Measurements from ENCODE around the gene TANC2. TPM values are rescaled to one million over a fixed set of nuclear protein-coding genes. Genes with fewer than 3 reads are reported as not detected.
A peak's percentile ranks its signal among the peaks of the same experiment; 100 is the strongest.

Gene TANC2
- polyA plus RNA-seq, 2 of the 4 experiments (the other 2 are of a cell fraction): 16.3 to 33.7 TPM

DNA sequence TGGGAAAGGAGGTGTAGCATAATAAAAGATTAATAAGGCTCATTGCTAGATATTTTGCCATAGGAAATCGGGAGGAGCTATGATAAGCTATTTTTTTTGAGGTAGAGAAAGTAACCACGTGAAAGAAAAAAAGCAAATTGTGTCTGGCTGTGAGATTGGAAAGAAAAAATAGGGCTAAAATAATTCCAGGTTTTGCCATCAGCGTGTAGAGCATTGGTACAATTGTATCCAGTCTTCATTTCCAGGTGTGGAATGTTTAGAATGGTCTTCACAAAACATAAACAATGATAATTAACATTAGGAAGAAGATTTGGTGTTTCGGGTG lies 1.1 kb downstream of the TANC2 start:
- Histone ChIP-seq H3K4me3 (peak overlapping the region; percentile 98), H3K9me3 (0 out of 3 replicates have a peak, but pooled peaks cover 4% of the 10 kb centered on the region), H3K27ac (peak overlapping the region; percentile 98), H3K4me2 (peak overlapping the region; percentile 86), H3K4me1 (peaks cover 64% of the 10 kb centered on the region)
- WGBS (ENCODE audit: missing lambda C conversion rate): 12% methylated on average over 4 of the region's 4 CpGs
- no peak for FAIRE-seq
- ChIA-PET POLR2A (interaction anchor here (0.6 to 2.4 kb wide), 2 partner anchors 176 to 264 kb away, joined by 4 to 12 read pairs; no protein-coding TSS in a partner anchor), CTCF (interaction anchor here (0.6 to 2.6 kb wide), 10 partner anchors 9 to 295 kb away, joined by 3 to 12 read pairs (median 5); no protein-coding TSS in a partner anchor)
- TF ChIP-seq USF2 (IDR thresholded peaks at IDR 0.05) (no peak), FOSB (CRISPR knock-in tag; IDR thresholded peaks at IDR 0.05) (0 out of 2 replicates have a peak, but pooled peaks have one; percentile 21), E2F6 (IDR thresholded peaks at IDR 0.05; ENCODE audit: borderline replicate concordance, low read depth) (peak; percentile 6; the same call in 1 of the 2 replicates)
- ATAC-seq: no peak
- DNase-seq (ENCODE audit: low read depth in 1 of 2, low spot score in 1 of 2): no peak

DNA sequence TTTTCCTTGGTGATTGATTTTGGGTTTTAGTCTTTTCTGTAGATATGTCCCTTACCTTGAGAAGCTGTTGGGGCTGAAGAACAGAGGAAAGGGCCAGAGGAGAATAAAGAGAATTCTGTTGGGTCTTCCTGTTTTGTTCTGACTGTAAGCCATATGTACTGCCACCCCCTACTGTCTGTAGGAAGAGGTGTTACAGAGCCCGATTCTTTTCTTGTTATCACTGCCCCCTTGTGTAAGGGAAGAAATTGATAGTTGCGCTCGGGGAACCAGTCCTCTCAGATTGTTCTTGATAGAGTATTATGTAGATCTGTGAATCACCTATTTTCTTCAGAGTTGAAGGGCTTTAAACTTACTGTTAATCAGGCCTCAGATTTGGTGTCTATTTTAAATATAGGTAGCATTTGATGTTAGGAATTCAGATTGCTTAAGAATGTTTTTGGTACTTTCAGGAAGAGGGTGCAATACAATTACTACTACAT lies 2.4 kb downstream of the TANC2 start:
- ChIA-PET CTCF (interaction anchor here (0.6 to 2.6 kb wide), 39 partner anchors 10 to 286 kb away, joined by 3 to 39 read pairs (median 4); no protein-coding TSS in a partner anchor), POLR2A (interaction anchor here (1.0 kb wide), 3 partner anchors 164 to 189 kb away, joined by 3 to 4 read pairs (median 4); no protein-coding TSS in a partner anchor)
- ATAC-seq (peak; percentile 65 to 87), DNase-seq (ENCODE audit: low read depth in 1 of 2, low spot score in 1 of 2) (peak; percentile 93 to 98), FAIRE-seq (peak; percentile 100)
- H3K4me1 ChIP-seq: peaks cover 56% of the 10 kb centered on the region
- peak overlapping the region; percentile 86 for H3K4me2 ChIP-seq
- no peak for TF ChIP-seq SREBF2 (IDR thresholded peaks at IDR 0.05)
- TF ChIP-seq BCL3 (IDR thresholded peaks at IDR 0.05): no peak
- TF ChIP-seq JUN (IDR thresholded peaks at IDR 0.05): peak in 1 of 2 experiments; percentile 23; a peak in 1 of 5 replicates
- no peak for TF ChIP-seq CBX2 (IDR thresholded peaks at IDR 0.05; ENCODE audit: borderline replicate concordance, low read depth)
- peak; percentile 98 to 99 for TF ChIP-seq RAD21 (conservative IDR thresholded peaks at IDR 0.05 in 1 of 2, IDR thresholded peaks at IDR 0.05 in 1 of 2)
- TF ChIP-seq CTCF (IDR thresholded peaks at IDR 0.05): peak; percentile 100
- no peak for TF ChIP-seq FOSL2 (IDR thresholded peaks at IDR 0.05)
- peak; percentile 30; the same call in 1 of the 2 replicates for TF ChIP-seq FOSL2 (CRISPR knock-in tag; IDR thresholded peaks at IDR 0.05)
- peak; percentile 71; the same call in 1 of the 2 replicates for TF ChIP-seq MYC (IDR thresholded peaks at IDR 0.05; ENCODE audit: borderline replicate concordance, low read length)
- TF ChIP-seq MAFK (IDR thresholded peaks at IDR 0.05; ENCODE audit: partially characterized antibody): no peak
- TF ChIP-seq MAX (IDR thresholded peaks at IDR 0.05): peak; percentile 50; the same call in 1 of the 2 replicates
- no peak for TF ChIP-seq CBX8 (IDR thresholded peaks at IDR 0.05)
- peak; percentile 99 for TF ChIP-seq SMC3 (IDR thresholded peaks at IDR 0.05)
- 0% methylated on average over 3 of the region's 3 CpGs for WGBS (ENCODE audit: missing lambda C conversion rate)
- H3K9me3 ChIP-seq: 0 out of 3 replicates have a peak, but pooled peaks cover 4% of the 10 kb centered on the region
- peak overlapping the region; percentile 98 for H3K4me3 ChIP-seq
- peak overlapping the region; percentile 65 to 98 for H3K27ac ChIP-seq

GRCh38 chr17:62970610-62971009 lies 4.6 kb downstream of the TANC2 start:
- CTCF ChIA-PET: interaction anchor here (1.0 to 2.3 kb wide), 12 partner anchors 11 to 299 kb away, joined by 3 to 24 read pairs (median 4); no protein-coding TSS in a partner anchor
- H3K4me2 ChIP-seq: peak overlapping the region; percentile 25
- H3K27ac ChIP-seq: no peak overlapping the region
- no peak overlapping the region for H3K4me3 ChIP-seq
- H3K4me1 ChIP-seq: peaks cover 38% of the 10 kb centered on the region
- 0 out of 3 replicates have a peak, but pooled peaks cover 4% of the 10 kb centered on the region for H3K9me3 ChIP-seq
- ATAC-seq (no peak), FAIRE-seq (peak; percentile 28), DNase-seq (ENCODE audit: low read depth in 1 of 2, low spot score in 1 of 2) (no peak)
- TF ChIP-seq FOSL2 (IDR thresholded peaks at IDR 0.05): no peak
- TF ChIP-seq FOSL2 (CRISPR knock-in tag; IDR thresholded peaks at IDR 0.05): 0 out of 2 replicates have a peak, but pooled peaks have one; percentile 2
- no peak for TF ChIP-seq HOXA7 (CRISPR knock-in tag; IDR thresholded peaks at IDR 0.05)
- TF ChIP-seq HOXB5 (CRISPR knock-in tag; IDR thresholded peaks at IDR 0.05): no peak
- no peak for TF ChIP-seq ESRRA (IDR thresholded peaks at IDR 0.05; ENCODE audit: borderline replicate concordance, low read length)
- TF ChIP-seq ZSCAN20 (CRISPR knock-in tag; IDR thresholded peaks at IDR 0.05): no peak
- TF ChIP-seq MAFK (IDR thresholded peaks at IDR 0.05; ENCODE audit: partially characterized antibody): peak; percentile 94
- no peak for TF ChIP-seq HOXB13 (CRISPR knock-in tag; IDR thresholded peaks at IDR 0.05; ENCODE audit: low read depth)
- POLR2A ChIA-PET: no interaction called here
